Limb (tissue), 2 donors: ENCODE data around the gene GABBR2.
"Not testable (repeated sequence)": the region's sequence is repeated elsewhere in the genome, so short reads cannot be mapped to it uniquely, and the experiment has no call there.

Experiments used
- DNase-seq, 2 donors: peaks; one replicate each; pipeline ENCODE4 v3.0.0-alpha.2; 2016; ENCODE audit errors: extremely low spot score in 2 of 2

Gene GABBR2

GRCh38 chr9:98302938-98303632 is 405.6 kb downstream of the GABBR2 start:
- no peak for DNase-seq

GRCh38 chr9:98302150-98302549 is 406.6 kb downstream of the GABBR2 start:
- DNase-seq = no peak

GRCh38 chr9:98300611-98301010 is 408.1 kb downstream of the GABBR2 start:
- DNase-seq = no peak

- no peak for DNase-seq
Observed at GRCh38 chr9:98298476-98298875, 410.3 kb downstream of the GABBR2 start.

GRCh38 chr9:98295824-98296223 is 412.9 kb downstream of the GABBR2 start:
- no peak for DNase-seq

GRCh38 chr9:98291820-98292219 is 416.9 kb downstream of the GABBR2 start:
- no peak for DNase-seq

- no peak for DNase-seq
Observed at GRCh38 chr9:98290411-98290810, 418.3 kb downstream of the GABBR2 start.

- no peak for DNase-seq
Observed at GRCh38 chr9:98289614-98290201, 419.0 kb downstream of the GABBR2 start.

GRCh38 chr9:98288881-98289280 is 419.9 kb downstream of the GABBR2 start:
- DNase-seq = no peak

GRCh38 chr9:98287384-98287783 is 421.4 kb downstream of the GABBR2 start:
- no peak for DNase-seq

GRCh38 chr9:98285446-98285845 is 423.3 kb downstream of the GABBR2 start:
- no peak for DNase-seq

GRCh38 chr9:98284754-98285153 is 424.0 kb downstream of the GABBR2 start:
- no peak for DNase-seq

GRCh38 chr9:98283143-98283542 is 425.6 kb downstream of the GABBR2 start:
- not testable (repeated sequence) for DNase-seq

GRCh38 chr9:98281281-98281680 is 427.5 kb downstream of the GABBR2 start:
- DNase-seq = no peak

- no peak for DNase-seq
Observed at GRCh38 chr9:98280574-98280973, 428.2 kb downstream of the GABBR2 start.

GRCh38 chr9:98280162-98280561 is 428.6 kb downstream of the GABBR2 start:
- no peak for DNase-seq

- no peak for DNase-seq
Observed at GRCh38 chr9:98276907-98277469, 431.7 kb downstream of the GABBR2 start.

- no peak for DNase-seq
Observed at GRCh38 chr9:98275159-98275558, 433.6 kb downstream of the GABBR2 start.

- DNase-seq = no peak
Observed at GRCh38 chr9:98272083-98272482, 436.7 kb downstream of the GABBR2 start.

GRCh38 chr9:98271479-98271878 is 437.3 kb downstream of the GABBR2 start:
- DNase-seq = no peak

GRCh38 chr9:98270284-98270683 is 438.5 kb downstream of the GABBR2 start:
- not testable (repeated sequence) for DNase-seq

GRCh38 chr9:98269652-98270051 is 439.1 kb downstream of the GABBR2 start:
- DNase-seq = not testable (repeated sequence)

GRCh38 chr9:98267556-98267955 is 441.2 kb downstream of the GABBR2 start:
- DNase-seq = not testable (repeated sequence)
